NK-92 (cell line): ENCODE results near the gene VTCN1.
"Not testable (repeated sequence)": the region's sequence is repeated elsewhere in the genome, so short reads cannot be mapped to it uniquely, and the experiment has no call there.

ENCODE experiments used
- DNase-seq: peaks from one replicate; lab custom pipeline; 2025; ENCODE audit not compliant: unreplicated experiment; lab: John Stamatoyannopoulos, UW

Gene VTCN1

DNA sequence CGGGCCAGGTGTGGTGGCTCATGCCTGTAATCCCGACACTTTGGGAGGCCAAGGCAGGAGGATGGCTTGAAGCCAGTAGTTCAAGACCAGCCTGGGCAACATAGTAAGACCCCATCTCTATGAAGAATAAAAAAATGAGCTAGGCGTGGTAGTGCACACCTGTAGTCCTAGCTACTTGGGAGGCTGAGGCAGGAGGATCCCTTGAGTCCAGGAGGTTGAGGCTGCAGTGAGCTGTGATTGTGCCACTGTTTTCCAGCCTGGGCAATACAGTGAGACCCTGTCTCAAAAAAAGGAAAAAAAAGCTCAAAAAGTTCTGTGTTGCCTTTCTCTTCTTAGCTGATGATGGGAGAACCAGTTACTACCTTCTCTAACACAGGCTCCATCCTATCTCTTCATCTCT is 108.9 kb downstream of the VTCN1 start:
- DNase-seq, result not testable (repeated sequence)

GRCh38 chr1:117101334-117101733 is 109.4 kb downstream of the VTCN1 start:
- DNase-seq, result no peak

GRCh38 chr1:117098287-117098890 is 112.3 kb downstream of the VTCN1 start:
- no peak for DNase-seq

DNA sequence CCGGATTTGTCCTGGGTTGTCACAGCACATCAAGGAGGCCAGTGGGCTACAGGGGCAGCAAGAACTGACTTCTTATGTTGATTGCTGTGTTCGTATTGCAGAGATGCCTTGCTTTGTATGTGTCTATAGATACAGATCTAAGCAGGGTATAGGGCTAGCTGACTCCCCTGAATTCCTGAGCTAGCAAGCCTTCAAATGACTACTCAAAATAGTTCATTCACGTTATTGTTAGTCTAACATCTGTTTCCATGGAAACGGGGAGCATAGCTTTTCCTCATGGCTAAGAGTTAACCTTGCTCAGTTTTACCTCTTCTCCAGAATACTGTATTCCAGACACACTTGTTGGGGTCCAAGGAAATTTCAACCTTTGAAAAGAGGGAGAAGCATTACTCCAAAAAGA is 113.3 kb downstream of the VTCN1 start:
- no peak for DNase-seq

DNA sequence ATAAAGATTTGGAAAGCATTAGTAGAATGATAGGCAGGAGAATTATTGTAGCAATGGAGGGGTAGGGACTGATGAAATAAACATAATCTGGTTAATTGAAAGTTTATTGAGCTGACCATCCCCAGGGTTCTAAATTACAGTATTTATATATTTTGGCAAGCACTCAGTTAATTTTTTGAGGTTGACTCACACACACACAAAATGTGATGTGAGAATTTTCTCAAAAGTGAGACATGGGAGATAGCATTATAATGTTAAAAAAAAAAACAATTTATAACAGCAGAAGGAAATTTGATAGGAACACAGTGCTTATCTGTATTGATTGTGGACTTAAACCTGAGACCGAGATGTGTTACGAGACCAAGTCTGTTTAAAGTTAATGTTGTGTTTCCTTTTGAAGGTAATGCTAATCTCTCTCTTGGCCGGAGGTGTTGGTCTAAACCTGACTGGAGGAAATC is 113.7 kb downstream of the VTCN1 start:
- no peak for DNase-seq

GRCh38 chr1:117094841-117095604 is 115.7 kb downstream of the VTCN1 start:
- no peak for DNase-seq

GRCh38 chr1:117093870-117094621 is 116.7 kb downstream of the VTCN1 start:
- DNase-seq, result no peak
